Cardiac fibroblast (primary cell): ENCODE data around the gene NXPE3.

Source experiments
- DNase-seq, 2 donors: peaks; one replicate each; pipeline versions ENCODE4 v3.0.0 to v3.0.0-alpha.2; 2010; ENCODE audit warnings: low read depth in 2 of 2
- H3K4me3 ChIP-seq, 2 donors: replicated peaks in 1 of 2; 1 replicate in 1 of 2; 2 replicates in 1 of 2; pipeline ENCODE4 v1.5.1; 2011; ENCODE audit warnings: low read depth in 2 of 2, low read length in 2 of 2, mild to moderate bottlenecking in 2 of 2, moderate library complexity in 1 of 2
- TF ChIP-seq, protein P1 (sequence below): IDR thresholded peaks from one replicate; pipeline ENCODE4 v1.5.1; 2011; ENCODE audit warnings: low read depth, mild to moderate bottlenecking, low read length, inconsistent platforms

The NXPE3 gene

DNA sequence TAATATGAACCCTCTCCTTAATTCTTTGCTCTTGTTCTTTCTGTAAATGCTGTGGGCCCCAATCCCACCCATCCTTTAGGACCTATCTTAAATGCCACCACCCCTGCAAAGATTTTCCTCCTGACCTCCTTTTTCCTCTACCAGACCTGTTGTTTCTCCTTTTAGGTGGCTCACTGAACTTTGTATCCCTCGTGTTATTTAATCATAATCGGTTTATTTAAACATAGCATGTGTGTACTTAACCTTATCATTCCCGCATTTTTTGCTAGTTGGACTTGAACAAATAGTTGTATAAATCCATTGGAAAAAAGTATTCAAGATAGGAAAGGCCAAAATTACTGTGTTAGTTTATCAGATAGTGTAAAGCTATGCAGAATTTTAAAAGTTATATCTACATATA lies 69.3 kb downstream of the NXPE3 start:
- TF ChIP-seq, protein P1, sequence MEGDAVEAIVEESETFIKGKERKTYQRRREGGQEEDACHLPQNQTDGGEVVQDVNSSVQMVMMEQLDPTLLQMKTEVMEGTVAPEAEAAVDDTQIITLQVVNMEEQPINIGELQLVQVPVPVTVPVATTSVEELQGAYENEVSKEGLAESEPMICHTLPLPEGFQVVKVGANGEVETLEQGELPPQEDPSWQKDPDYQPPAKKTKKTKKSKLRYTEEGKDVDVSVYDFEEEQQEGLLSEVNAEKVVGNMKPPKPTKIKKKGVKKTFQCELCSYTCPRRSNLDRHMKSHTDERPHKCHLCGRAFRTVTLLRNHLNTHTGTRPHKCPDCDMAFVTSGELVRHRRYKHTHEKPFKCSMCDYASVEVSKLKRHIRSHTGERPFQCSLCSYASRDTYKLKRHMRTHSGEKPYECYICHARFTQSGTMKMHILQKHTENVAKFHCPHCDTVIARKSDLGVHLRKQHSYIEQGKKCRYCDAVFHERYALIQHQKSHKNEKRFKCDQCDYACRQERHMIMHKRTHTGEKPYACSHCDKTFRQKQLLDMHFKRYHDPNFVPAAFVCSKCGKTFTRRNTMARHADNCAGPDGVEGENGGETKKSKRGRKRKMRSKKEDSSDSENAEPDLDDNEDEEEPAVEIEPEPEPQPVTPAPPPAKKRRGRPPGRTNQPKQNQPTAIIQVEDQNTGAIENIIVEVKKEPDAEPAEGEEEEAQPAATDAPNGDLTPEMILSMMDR, result no peak
- H3K4me3 ChIP-seq, result peak overlapping the region in 1 of 2 donors; percentile 40
- no peak for DNase-seq

DNA sequence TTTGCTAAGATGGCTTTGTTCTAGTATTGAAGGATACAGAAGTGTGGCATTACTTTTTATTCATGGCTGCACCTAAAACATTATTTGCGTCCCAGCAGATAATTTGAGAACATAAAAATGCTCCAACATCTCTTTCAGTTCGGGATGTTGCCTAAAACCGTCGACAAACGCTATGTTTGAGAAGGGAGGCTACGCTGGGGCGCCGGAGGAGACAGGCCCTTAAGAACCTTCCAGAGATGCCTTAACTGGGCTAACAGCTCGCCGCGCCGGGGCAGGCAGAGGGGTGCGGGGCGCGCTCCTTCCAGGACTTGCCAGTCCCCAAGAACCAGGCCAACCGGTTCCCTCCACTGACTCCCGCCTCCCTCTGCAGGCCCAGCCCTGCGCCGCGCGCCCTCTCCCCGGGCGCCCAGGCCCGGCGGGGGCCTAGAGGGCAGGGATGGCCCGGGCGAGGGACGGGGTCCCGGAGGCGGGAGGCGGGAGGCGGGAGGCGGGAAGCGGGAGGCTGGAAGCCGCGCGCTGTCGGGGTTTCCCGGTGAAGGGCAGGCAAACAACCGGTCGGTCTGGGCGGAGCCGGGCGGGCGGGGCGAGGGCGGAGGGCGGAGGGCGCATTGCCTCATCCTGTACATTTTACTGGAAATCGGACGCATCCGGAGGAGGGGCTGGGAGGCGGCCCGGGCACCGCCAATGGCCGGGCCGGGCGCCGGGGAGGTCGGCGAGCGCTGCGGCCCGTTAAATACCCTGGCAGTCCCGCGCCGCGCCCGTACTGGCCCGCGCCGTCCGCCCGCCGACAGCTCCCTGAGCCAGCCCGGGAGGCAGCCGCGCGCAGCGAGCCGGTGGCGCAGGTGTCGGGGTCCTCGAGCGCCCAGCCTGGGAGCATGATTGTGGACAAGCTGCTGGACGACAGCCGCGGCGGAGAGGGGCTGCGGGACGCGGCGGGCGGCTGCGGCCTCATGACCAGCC lies 70.0 kb downstream of the NXPE3 start, which contains the start of gene NFKBIZ:
Gene NFKBIZ, plus strand, starts transcription at position 761 of the 960 bp plus-strand sequence. Its CDS starts 115 bp downstream, at position 876.
- peak within 1 kb of the TSS; percentile 66 to 82 for H3K4me3 ChIP-seq
- peak; percentile 94 to 98 for DNase-seq
- TF ChIP-seq, protein P1, result no peak

DNA sequence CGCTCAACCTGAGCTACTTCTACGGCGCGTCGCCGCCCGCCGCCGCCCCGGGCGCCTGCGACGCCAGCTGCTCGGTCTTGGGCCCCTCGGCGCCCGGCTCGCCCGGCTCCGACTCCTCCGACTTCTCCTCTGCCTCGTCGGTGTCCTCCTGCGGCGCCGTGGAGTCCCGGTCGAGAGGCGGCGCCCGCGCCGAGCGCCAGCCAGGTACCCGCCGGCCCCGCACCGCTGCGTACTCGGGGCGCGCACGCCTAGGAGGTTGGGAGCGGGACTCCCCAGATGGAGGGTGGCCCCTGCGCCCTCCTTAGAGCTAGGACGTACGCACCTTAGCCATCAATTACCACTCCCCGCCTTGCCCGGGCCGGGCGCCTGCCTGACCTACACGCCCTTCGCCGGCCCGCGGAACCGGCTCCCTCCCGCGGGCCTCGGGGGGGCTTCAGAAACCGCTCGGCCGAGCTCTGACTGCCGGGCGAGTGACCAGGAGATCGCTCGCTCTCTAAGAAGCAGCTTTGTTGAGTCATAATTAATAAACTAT lies 70.8 kb downstream of the NXPE3 start:
- peak in 1 of 2 donors; percentile 22 for DNase-seq
- TF ChIP-seq, protein P1, result no peak
- peak overlapping the region; percentile 66 to 82 for H3K4me3 ChIP-seq

DNA sequence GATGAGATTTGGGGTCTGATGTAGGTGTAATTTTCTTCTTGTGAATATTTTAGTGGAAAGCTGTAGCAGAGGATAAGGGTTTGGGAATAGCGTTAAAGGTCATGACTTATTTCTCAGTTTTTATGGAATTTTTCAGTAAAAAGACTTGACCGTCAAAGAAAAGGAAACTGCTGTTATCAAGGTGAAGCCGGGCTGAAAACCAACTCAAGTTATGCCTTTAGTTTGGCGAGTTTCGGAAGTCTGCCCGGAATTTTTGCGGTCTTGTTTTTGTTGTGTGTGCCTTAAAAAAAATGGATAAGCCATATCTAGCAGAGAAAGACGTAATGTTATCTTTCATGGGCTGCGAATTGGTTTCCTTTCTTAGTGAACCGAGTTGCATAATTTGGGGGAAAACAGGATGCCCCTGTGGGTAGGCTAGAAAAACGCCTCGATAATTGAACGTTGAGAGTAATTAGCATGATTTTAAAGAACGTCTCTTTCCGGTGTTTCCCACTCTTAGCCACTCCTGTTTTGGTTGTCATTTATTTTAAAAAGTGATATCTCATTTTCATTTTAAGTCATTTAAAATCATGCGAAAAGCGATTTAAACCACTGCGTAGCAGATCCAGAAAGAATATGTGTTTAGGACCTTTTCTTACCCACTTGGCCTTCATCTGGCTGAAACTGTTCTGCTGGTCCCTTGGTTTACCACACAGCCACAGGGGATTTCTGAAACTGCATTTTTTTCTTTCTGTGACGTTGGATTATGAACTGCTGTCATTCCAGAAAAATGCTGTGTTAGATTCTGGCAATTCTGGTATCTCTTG lies 71.4 kb downstream of the NXPE3 start:
- TF ChIP-seq, protein P1, result no peak
- peak overlapping the region; percentile 66 to 82 for H3K4me3 ChIP-seq
- peak; percentile 74 to 86 for DNase-seq

DNA sequence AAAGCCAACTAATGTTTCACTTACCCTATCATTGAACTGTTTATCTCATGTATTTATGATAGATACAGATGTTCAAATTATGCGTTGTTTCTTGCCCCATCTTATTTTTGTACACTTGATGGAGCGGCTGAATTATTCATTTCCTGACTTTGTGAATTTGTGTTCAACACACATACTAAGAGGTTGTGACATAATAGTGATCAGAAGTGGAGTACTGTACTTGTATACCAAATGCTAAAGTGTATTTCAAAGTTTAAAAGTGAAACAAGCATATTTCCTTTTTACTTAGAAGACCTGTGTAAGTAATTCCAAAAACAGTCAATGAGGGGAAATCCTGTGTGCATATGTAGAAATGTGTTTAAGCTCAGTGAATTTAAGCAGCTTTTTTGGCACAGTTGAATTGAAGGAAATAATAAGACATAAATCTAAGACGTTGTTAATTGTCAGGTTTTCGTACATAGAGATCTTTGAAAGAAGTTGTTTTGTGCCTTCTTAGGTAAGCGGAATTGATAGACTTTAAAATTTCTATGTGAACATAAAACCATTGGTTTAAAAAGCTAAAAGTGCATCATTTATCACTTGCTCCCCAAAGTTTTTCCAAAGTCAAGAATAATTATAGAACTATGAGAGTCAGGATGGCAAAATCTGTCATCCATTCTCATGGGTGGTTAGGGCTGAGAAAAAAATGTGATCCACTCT lies 72.2 kb downstream of the NXPE3 start:
- DNase-seq, result no peak
- peak overlapping the region; percentile 66 to 82 for H3K4me3 ChIP-seq
- TF ChIP-seq, protein P1, result no peak
